ENCODE results near the gene STYXL1. TPM values are rescaled to one million over a fixed set of nuclear protein-coding genes. Genes with fewer than 3 reads are reported as not detected.

The STYXL1 gene
- total RNA-seq, 2 donors from 2014 or later: 20.8 to 24.7 TPM

DNA sequence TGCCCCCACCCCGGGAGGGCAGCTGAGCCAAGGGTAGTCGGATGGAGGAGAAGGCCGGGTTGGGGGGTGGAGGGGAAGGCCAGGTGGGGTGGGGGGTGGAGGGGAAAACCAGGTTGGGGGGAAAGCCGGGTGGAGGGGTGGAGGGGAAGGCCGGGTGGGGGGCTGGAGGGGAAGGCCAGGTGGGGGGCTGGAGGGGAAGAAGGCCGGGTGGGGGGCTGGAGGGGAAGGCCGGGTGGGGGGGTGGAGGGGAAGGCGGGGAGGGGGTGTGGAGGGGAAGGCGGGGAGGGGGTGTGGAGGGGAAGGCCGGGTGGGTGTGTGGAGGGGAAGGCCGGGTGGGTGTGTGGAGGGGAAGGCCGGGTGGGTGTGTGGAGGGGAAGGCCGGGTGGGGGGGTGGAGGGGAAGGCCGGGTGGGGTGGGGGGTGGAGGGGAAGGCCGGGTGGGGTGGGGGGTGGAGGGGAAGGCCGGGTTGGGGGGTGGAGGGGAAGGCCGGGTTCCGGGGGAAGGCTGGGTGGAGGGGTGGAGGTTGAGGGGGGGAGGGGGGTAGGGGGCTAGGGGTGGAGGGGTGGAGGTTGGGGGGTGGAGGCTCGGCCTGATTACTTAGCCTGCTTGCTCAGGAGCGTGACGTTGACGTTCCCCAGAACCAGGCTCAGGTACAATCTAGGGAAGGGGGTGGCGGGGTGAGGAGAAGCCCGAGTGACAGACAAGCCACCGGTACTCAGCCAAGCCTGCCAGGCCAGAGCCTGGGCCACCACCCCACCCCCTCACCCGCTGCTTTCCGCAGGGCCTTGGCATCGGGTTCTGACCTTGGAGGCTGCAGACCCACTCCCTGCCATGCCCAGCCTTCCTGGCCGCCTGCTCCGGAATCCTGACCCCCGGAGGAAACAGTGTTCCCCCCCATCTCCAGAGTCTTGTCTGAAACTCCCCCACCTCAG lies 59.0 kb downstream of the STYXL1 start:
- ATAC-seq (peak; percentile 67), DNase-seq (peak; percentile 74 to 89 (median 84))
- Histone ChIP-seq H3K4me1 (peaks cover 44% of the 10 kb centered on the region), H3K9me3 (no peaks in the 10 kb centered on the region), H3K27ac (peak overlapping the region; percentile 50 to 95 (median 86)), H3K27me3 (no peaks in the 10 kb centered on the region), H3K4me3 (no peak overlapping the region), H3K36me3 (replicated peaks in 1 of 2; ENCODE audit: insufficient read depth in 1 of 2, low read depth in 2 of 2) (peaks cover 0 to 15% of the 10 kb centered on the region in 2 donors)
- intact Hi-C loops (cut with DNase I): no loop called here
- 20 to 22% methylated on average over 13 to 16 of the region's 31 CpGs for WGBS, 2 donors
- TF ChIP-seq, protein P1, sequence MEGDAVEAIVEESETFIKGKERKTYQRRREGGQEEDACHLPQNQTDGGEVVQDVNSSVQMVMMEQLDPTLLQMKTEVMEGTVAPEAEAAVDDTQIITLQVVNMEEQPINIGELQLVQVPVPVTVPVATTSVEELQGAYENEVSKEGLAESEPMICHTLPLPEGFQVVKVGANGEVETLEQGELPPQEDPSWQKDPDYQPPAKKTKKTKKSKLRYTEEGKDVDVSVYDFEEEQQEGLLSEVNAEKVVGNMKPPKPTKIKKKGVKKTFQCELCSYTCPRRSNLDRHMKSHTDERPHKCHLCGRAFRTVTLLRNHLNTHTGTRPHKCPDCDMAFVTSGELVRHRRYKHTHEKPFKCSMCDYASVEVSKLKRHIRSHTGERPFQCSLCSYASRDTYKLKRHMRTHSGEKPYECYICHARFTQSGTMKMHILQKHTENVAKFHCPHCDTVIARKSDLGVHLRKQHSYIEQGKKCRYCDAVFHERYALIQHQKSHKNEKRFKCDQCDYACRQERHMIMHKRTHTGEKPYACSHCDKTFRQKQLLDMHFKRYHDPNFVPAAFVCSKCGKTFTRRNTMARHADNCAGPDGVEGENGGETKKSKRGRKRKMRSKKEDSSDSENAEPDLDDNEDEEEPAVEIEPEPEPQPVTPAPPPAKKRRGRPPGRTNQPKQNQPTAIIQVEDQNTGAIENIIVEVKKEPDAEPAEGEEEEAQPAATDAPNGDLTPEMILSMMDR (IDR thresholded peaks at IDR 0.05): no peak
- no peak for TF ChIP-seq POLR2A (IDR thresholded peaks at IDR 0.05)

DNA sequence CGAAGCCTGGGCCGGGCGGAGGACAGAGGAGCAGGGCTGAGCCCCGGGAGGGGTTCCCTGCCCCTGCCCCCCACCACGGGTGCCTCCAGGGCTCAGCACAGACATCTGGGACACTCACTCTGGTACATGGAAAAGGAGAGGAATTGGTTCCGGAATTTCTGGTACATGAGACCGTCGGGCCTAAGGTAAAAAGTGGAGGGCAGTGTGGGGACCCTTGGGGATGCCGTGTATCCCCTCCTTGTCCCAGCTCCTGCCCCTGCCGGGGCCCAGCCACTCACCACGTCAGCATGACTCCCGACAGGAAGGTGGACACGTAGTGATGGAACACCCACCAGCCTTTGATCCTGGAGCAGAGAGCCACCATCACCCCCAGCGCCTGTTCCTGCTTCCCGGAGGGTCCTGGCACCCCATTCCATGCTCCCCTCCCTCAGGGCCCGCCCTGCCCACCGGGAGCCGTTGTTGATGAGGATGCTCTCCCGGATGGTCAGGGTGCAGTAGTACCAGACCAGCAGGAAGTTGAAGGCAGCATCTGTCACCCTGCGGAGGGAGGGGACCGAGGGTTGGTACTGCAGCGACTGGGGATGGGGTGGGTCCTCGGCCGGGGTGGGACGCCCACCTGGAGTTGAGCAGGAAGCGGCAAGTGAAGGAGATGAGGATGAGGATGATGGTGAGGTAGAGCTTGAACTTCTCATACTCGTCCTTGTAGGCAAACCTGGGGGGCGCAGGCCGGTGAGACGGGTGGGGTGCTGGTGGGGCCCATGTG lies 59.8 kb downstream of the STYXL1 start:
- no peak for DNase-seq
- peak overlapping the region in 2 of 4 donors; percentile 22 to 32 for H3K27ac ChIP-seq
- no peaks in the 10 kb centered on the region for H3K9me3 ChIP-seq

DNA sequence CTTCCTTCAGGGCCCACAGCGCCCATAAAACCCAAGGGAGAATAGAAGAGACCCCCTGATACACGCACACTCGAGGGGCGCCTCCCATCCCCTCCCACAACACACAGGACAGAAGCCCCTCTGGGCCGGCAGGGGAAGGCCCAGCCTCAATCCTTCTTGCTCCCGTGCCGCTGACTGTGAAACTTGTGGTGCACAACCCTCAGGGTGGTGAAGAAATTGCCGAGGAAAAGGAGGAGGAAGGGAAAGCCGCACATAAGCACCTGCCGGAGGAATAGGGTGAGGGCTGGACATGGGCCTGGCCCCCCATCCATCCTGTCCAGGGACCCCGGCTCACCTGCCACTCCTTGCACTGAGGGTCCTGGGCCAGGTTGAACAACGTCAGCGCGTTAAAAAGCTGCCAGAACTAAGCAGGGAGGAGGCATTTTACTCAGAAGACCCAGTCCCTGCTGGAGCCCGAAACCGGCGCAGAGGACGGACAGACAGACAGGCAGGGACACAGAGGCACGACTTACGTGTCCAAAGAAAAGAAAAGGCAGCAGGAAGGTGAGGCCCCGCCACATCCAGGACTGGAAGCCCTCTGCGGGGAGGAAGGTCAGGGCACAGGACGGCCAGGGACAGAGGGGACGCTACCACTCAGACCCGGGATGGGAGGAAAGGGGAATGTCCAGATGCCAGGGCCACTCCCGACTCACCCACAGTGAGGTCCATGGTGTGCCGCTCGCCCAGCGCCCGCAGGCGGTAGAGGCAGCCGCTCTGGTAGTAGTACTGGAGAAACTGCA lies 60.6 kb downstream of the STYXL1 start:
- TF ChIP-seq, protein P1 (IDR thresholded peaks at IDR 0.05): no peak
- TF ChIP-seq POLR2A (IDR thresholded peaks at IDR 0.05): no peak
- peaks cover 30% of the 10 kb centered on the region for H3K4me1 ChIP-seq
- WGBS, 2 donors: 88 to 94% methylated on average over 29 to 32 of the region's 32 CpGs
- ATAC-seq: no peak
- H3K27me3 ChIP-seq: no peaks in the 10 kb centered on the region
- H3K4me3 ChIP-seq: no peak overlapping the region
- no peaks in the 10 kb centered on the region for H3K9me3 ChIP-seq
- H3K27ac ChIP-seq: no peak overlapping the region
- peak in 1 of 4 donors; percentile 0 for DNase-seq
- intact Hi-C loops (cut with DNase I): no loop called here
- peaks cover 0 to 19% of the 10 kb centered on the region in 2 donors for H3K36me3 ChIP-seq (replicated peaks in 1 of 2; ENCODE audit: insufficient read depth in 1 of 2, low read depth in 2 of 2)

More for the DNA sequence above, 59.8 kb downstream of the STYXL1 start:
- Histone ChIP-seq H3K4me1 (peaks cover 37% of the 10 kb centered on the region), H3K4me3 (no peak overlapping the region), H3K36me3 (replicated peaks in 1 of 2; ENCODE audit: insufficient read depth in 1 of 2, low read depth in 2 of 2) (peaks cover 0 to 19% of the 10 kb centered on the region in 2 donors), H3K27me3 (no peaks in the 10 kb centered on the region)
- intact Hi-C loops (cut with DNase I): no loop called here
- no peak for ATAC-seq
- 80 to 88% methylated on average over 12 to 30 of the region's 30 CpGs for WGBS, 2 donors
- TF ChIP-seq, protein P1 (IDR thresholded peaks at IDR 0.05): no peak
- no peak for TF ChIP-seq POLR2A (IDR thresholded peaks at IDR 0.05)

DNA sequence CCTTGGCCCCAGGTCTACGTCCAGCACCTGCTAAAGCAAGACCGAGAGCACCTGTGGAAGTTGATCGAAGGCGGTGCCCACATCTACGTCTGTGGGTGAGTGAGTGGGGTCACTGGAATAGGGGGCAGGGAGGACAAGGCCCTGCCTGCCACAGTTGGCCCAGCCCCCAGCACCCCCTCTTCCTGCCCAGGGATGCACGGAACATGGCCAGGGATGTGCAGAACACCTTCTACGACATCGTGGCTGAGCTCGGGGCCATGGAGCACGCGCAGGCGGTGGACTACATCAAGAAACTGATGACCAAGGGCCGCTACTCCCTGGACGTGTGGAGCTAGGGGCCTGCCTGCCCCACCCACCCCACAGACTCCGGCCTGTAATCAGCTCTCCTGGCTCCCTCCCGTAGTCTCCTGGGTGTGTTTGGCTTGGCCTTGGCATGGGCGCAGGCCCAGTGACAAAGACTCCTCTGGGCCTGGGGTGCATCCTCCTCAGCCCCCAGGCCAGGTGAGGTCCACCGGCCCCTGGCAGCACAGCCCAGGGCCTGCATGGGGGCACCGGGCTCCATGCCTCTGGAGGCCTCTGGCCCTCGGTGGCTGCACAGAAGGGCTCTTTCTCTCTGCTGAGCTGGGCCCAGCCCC lies 61.5 kb downstream of the STYXL1 start:
- intact Hi-C loops (cut with DNase I): no loop called here
- no peaks in the 10 kb centered on the region for H3K27me3 ChIP-seq
- 84 to 97% methylated on average over 9 to 11 of the region's 20 CpGs for WGBS, 2 donors
- H3K4me3 ChIP-seq: no peak overlapping the region
- DNase-seq (no peak), ATAC-seq (no peak)
- H3K4me1 ChIP-seq: peaks cover 20% of the 10 kb centered on the region
- no peak for TF ChIP-seq POLR2A (IDR thresholded peaks at IDR 0.05)
- TF ChIP-seq, protein P1 (IDR thresholded peaks at IDR 0.05): no peak
- no peak overlapping the region for H3K27ac ChIP-seq
- H3K36me3 ChIP-seq (replicated peaks in 1 of 2; ENCODE audit: insufficient read depth in 1 of 2, low read depth in 2 of 2): peaks cover 0 to 19% of the 10 kb centered on the region in 2 donors
- no peaks in the 10 kb centered on the region for H3K9me3 ChIP-seq

All from body of pancreas (tissue), 4 donors.